DMS 273 (cell line): ENCODE data around the gene KLHL35.
"Not testable (repeated sequence)": the region's sequence is repeated elsewhere in the genome, so short reads cannot be mapped to it uniquely, and the experiment has no call there.

ENCODE experiments used
- DNase-seq: peaks from one replicate; lab custom pipeline; 2025; ENCODE audit not compliant: unreplicated experiment; lab: John Stamatoyannopoulos, UW

KLHL35 gene

GRCh38 chr11:75426720-75427086 lies 6.3 kb downstream of the KLHL35 start:
- no peak for DNase-seq

- DNase-seq: no peak
These were observed 7.6 kb downstream of the KLHL35 start for GRCh38 chr11:75425422-75425821.

GRCh38 chr11:75424396-75424795 lies 8.6 kb downstream of the KLHL35 start:
- DNase-seq: no peak

- DNase-seq: no peak
These were observed 9.3 kb downstream of the KLHL35 start for GRCh38 chr11:75423721-75424120.

GRCh38 chr11:75422248-75423231 lies 10.5 kb downstream of the KLHL35 start:
- no peak for DNase-seq

GRCh38 chr11:75421902-75422247 lies 11.1 kb downstream of the KLHL35 start:
- no peak for DNase-seq

- DNase-seq: no peak
These were observed 11.9 kb downstream of the KLHL35 start for GRCh38 chr11:75421035-75421602.

GRCh38 chr11:75420224-75421034 lies 12.6 kb downstream of the KLHL35 start:
- DNase-seq: no peak

GRCh38 chr11:75413864-75414263 lies 19.1 kb downstream of the KLHL35 start:
- DNase-seq: peak; percentile 16

- DNase-seq: not testable (repeated sequence)
These were observed 19.9 kb downstream of the KLHL35 start for GRCh38 chr11:75413146-75413545.

- not testable (repeated sequence) for DNase-seq
These were observed 23.0 kb downstream of the KLHL35 start for GRCh38 chr11:75409971-75410370.

- DNase-seq: no peak
These were observed 24.1 kb downstream of the KLHL35 start for GRCh38 chr11:75408957-75409219.

GRCh38 chr11:75406338-75406777 lies 26.6 kb downstream of the KLHL35 start:
- DNase-seq: peak; percentile 91

GRCh38 chr11:75403983-75404658 lies 28.9 kb downstream of the KLHL35 start:
- no peak for DNase-seq

- DNase-seq: peak; percentile 44
These were observed 30.0 kb downstream of the KLHL35 start for GRCh38 chr11:75403037-75403436.

- no peak for DNase-seq
These were observed 30.8 kb downstream of the KLHL35 start for GRCh38 chr11:75402002-75402773.

GRCh38 chr11:75400146-75400865 lies 32.7 kb downstream of the KLHL35 start:
- DNase-seq: peak; percentile 40

GRCh38 chr11:75399344-75400145 lies 33.5 kb downstream of the KLHL35 start, which contains the start of gene RPS3:
RPS3 (plus strand) TSS chr11:75399518; CDS start chr11:75399548, 30 bp downstream.
- DNase-seq: peak; percentile 94

- DNase-seq: no peak
These were observed 34.1 kb downstream of the KLHL35 start for GRCh38 chr11:75398906-75399305.
